Fibroblast of peridontal ligament (primary cell): ENCODE measurements around the gene CHD1.

ENCODE experiments used
- DNase-seq: peaks from one replicate; pipeline ENCODE4 v3.0.0-alpha.2; 2010; ENCODE audit errors: extremely low read depth

CHD1 gene

DNA sequence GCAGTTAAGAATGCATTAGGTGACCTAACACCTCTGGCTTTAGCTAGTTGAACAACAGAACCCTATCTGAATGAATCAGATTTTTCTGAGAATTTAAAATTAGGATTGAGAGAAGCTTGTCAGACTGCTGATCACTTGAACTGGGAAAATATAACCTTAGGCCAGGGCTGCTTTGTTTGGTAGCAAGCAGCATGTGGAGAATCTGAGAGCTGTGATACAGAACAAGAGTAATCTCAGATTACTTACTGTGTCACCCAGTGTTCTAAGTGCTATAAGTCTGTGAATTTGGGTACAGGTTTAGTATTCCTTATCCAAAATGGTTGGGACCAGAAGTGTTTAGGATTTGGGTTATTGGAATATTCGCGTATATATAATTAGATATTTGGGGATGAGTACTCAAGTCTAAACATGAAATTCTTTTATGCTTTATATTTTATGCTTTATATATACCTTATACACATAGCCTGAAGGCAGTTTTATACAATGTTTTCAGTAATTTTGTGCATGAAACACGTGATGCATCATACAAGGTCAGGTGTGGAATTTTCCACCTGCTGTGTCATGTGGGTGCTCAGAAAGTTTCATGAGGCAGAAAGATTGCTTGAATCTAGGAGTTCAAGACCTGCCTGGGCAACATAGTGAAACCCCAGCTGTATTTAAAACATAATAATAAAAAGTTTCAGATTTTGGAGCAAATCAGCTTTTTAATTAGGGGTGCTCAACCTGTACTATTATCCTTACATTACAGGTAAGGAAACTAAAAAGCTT lies 8.3 kb upstream of the CHD1 start:
- DNase-seq, result no peak

GRCh38 chr5:98935206-98935605 lies 6.4 kb upstream of the CHD1 start:
- DNase-seq, result peak; percentile 76

DNA sequence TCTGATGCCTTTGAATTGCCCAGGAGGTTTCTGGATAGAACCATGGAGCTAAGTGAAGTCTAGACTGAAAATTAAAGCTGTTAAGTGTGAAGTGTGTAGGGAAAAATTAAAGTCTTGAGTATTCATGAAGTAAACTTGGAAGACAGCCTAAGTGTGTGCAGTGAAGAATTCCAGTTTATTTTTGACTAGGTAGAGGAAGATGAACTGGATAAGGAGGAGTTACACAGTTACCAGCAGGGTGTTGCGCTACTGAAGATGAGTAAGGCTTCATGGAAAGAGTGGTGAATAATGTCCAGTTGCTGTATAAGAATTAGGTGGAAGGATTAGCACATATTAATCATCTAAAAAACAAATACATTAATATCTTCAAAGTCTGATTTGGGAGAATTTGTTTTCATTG lies 5.7 kb upstream of the CHD1 start:
- DNase-seq, result no peak

DNA sequence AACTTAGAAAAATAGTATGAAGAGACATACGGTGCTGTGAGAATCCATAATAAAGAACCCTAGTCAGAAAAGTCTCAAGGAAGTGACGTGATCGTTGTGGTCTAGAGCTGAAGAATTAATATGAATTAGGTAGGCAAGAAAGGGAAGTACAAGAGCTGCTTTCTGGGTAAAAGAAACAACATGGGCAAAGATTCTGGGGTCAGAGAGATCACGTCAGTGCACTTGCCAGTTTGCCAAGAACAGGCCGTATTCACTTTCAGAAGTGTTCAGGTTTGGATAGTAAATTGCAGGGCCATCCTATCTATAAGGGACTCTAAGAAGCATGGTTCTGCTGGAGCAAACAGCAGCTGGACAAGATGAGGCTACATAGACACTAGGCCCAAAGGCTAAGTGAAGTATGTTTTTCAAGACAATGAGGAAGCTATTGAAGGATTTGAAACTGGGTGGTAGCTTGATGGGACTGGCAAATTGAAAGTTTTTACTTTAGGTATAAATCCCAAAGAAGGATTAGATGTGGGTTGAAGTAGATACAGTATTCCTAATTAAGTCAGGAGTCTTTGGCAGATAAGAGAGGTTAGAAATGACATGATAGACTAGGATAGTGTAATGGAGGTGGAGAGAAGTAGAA lies 4.8 kb upstream of the CHD1 start:
- no peak for DNase-seq

- no peak for DNase-seq
Observed at GRCh38 chr5:98930972-98931762, 2.4 kb upstream of the CHD1 start.

- no peak for DNase-seq
Observed at GRCh38 chr5:98929710-98930298, 997 bp upstream of the CHD1 start.

DNA sequence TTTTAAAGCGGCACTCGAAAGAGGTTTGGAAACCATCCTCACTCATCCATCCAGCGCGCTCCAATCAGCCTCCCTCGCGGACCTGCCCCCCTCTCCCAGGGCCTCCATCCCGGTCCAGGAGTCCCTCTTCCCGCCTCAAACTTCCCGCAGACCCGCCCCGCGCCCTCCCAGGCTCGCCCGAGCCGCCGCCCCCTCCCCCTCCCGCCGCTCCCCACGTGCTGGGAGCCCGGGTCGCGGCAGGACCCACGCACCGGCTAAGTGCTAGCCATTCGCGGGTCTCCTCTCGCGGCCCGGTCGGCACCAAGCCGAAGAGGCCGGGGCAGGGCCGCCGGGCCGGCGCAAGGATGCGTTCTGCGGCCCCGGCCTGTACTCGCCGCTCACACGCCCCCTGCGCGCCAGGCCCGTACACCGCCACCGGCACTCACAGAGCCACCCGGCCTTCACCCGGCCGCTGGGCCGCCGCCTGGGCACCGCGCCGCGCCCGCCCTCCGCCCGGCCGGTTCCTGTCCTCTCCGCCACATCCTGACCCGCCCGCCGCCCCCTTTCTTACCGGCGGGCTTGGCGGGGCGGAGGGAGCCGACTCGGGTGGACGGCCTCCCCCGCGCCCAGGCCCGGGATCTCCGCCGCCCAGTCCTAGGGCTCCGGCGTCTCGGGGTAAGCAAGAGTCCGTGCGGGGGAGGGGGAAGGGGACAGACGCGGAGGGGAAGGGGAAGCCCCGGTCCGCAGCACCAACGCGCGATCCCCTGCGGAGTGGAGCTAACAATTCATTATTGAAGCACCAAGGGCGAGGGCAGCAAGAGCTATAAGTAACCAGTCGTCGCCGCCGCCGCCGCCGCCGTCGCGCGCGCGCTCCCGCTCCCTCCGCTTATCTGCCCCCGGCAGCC lies 576 bp downstream of the CHD1 start:
- peak; percentile 53 for DNase-seq

DNA sequence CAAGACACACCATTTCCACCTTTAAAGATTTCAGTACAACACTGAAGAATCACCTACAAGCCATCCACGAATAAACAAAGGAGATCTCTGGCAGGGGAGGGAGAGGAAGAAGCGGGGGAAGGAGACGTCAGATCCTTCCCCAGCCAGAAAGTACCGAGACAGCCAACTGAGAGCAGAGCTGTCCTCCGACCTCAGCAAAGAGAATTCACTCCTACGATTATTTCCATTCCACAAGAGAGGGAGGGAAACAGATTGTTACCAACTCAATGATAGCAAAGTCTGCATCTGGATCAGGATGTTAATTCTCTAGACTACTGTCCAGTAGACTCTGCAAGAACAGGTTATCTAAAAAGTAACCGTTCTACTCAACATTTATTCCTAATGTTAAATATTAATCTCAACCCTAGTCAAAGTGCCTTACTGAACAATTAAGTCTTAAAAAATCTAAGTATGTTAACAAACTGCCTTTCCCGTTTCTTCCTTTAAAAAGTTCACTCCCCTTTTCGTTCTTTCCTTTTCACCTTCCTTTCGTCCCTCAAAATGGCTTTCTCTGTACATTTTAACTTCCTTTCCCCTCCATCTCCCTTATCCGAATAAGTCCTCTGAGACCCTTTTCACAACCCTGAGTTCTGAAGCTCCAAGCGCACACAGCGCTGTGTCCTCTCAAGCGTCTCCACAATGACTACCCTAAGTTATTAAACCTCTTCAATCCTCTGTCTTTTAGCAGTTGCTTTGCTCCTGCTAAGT lies 1.4 kb downstream of the CHD1 start:
- peak; percentile 53 for DNase-seq

DNA sequence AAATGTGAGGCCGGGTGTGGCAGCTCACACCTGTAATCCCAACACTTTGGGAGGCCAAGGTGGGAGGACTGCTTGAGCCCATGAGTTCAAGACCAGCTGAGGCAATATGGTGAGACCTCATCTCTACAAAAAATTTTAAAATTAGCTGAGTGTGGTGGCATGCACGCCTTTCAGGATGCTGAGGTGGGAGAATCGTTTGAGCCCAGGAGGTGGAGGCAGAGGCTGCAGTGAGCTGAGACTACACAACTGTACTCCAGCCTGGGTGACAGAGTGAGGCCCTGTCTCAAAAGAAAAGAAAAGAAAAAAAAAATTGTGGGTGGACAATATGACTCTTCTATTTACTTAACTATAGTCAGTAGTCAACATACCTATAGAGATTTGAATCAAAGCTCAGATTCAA lies 4.8 kb downstream of the CHD1 start:
- DNase-seq, result no peak

DNA sequence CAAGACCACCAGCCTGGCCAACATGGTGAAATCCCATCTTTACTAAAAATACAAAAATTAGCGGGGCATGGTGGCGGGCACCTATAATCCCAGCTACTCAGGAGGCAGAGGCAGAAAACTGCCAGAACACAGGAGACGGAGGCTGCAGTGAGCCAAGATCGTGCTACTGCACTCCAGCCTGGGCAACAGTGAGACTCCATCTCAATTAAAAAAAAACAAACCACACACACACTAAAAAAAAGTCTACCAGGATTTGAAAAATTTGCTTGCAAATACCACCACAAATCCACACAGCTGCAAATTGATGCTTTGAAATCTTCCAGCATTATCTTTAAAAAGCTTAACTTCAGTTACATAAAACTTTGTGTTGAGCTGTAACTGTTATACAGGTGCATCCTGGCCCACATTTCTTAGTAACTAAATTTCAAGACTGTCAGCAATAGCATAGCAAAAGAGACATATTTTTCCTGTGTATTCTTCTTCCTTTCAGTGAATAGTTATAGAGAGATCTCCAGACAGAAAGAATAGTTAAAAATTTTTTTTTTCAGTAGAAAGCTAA lies 6.8 kb downstream of the CHD1 start:
- DNase-seq, result no peak

DNA sequence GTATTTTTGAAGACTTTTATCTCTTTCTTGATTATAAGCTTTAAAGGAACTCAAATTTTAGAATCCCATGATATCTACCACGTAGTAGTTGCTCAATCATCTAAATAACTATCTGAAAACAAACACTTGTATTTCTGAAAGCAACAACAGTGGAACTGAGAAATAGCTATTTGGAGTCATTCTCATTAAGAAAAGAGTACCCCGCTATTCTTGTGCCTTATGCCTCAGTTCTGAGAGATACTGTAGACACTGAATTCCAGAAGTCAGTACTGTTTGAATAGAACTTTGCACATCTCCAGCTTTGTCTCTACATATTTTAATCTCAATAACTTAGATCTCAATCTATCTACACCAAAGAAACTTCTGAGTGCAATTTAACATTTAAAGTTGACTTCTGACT lies 11.4 kb downstream of the CHD1 start:
- DNase-seq, result no peak

DNA sequence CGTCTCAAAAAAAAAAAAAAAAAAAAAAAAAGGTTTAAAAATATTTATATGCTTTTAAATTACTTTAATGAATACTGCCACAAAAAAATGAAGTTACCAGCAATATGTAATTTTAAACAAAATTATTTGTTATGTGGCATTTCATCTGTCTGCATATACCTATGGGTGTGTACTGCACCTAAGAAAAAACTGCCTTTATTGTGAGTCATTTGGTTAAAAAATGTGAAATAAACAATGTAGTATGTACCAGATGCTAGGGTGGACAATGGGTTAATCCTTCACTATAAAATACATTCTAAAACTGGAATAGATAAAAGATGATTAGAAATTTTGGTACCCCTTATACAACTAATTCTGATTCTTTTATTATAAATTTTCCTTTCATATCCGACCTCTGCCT lies 12.3 kb downstream of the CHD1 start:
- no peak for DNase-seq

DNA sequence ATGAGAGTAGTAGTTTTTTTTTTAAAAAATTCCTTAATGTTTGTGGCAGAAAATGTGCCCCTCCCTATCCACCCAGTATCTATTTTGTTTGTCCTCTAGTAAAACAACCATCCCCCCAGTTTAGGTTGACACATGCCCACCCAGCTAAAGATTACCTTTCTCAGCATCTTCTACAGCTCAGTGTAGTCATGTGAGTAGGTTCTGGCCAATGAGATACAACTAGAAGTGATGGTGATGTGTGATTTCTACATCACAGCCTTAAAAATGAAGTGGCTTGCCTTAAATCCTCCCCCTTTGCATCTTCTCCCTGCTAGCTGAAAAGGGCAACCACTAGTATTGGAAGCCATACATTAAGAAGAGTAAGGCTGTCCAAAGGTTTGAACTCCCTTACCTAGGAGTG lies 14.9 kb downstream of the CHD1 start:
- DNase-seq, result no peak

GRCh38 chr5:98911280-98912040 lies 17.3 kb downstream of the CHD1 start:
- no peak for DNase-seq

DNA sequence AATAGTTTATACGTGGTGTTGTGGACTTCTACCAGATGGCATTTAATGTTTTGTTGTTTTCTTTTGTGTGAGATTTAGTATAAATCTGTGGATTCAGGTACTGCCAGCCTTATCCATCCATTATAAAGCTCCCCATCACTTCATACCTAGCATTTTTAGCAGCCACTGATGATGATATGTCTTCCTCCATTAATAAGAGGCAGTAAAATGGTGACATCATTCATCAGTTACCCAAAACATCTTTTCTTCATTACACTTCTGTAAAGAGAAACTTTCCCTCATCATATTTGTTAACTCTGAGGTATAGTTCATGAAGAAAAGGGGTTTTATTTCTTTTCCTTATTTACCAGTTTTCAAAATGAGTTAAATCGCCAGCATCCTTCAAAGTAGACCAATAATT lies 19.4 kb downstream of the CHD1 start:
- DNase-seq, result peak; percentile 52

DNA sequence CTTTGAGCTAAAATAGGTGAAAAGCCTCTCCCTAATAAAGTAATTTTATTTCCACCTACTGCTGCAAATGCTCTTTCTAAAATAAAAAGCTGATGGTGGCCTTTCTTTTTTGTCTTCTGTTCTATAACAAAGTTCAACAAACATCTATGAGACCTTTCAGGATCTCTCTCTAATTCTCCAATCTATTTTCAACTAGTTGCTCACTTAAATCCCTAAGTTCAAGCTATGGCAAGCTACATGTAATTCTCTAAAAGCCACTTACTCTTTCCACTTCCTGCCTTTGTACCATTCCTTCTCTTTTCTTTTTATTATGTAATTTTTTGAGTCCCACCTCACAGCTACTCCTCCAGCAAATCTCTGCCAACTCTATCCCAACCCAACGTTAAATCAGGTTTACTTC lies 20.9 kb downstream of the CHD1 start:
- DNase-seq, result no peak

GRCh38 chr5:98906756-98907355 lies 22.0 kb downstream of the CHD1 start:
- DNase-seq, result no peak

- DNase-seq, result peak; percentile 82
Observed at GRCh38 chr5:98905857-98906688, 22.7 kb downstream of the CHD1 start.
